Parathyroid adenoma (tissue), 2 donors: Measurements from ENCODE around the gene ZMYM2.

Experiments
- H2AFZ ChIP-seq: fragments of 300-600 bp; sonication (generic); one replicate; pipeline ENCODE4 v1.7.0; 2017; ENCODE audit warnings: antibody characterized with exemption, mild to moderate bottlenecking
- H3K27ac ChIP-seq: fragments of 300-600 bp; sonication (generic); one replicate; pipeline ENCODE4 v1.7.0; 2017
- H3K27me3 ChIP-seq: fragments of 300-600 bp; sonication (generic); one replicate; pipeline ENCODE4 v1.7.0; 2017; ENCODE audit warnings: low read length; ENCODE audit not compliant: control insufficient read depth, insufficient read depth
- H3K36me3 ChIP-seq: fragments of 300-600 bp; sonication (generic); one replicate; pipeline ENCODE4 v1.7.0; 2017; ENCODE audit warnings: low read length; ENCODE audit not compliant: control insufficient read depth, insufficient read depth
- H3K4me1 ChIP-seq: fragments of 300-600 bp; sonication (generic); one replicate; pipeline ENCODE4 v1.7.0; 2017; ENCODE audit warnings: control low read depth
- H3K4me2 ChIP-seq: fragments of 300-600 bp; sonication (generic); one replicate; pipeline ENCODE4 v1.7.0; 2017; ENCODE audit warnings: low read length
- H3K4me3 ChIP-seq: fragments of 300-600 bp; sonication (generic); one replicate; pipeline ENCODE4 v1.7.0; 2017; ENCODE audit warnings: low read depth, low read length
- H3K79me2 ChIP-seq: fragments of 300-600 bp; sonication (generic); one replicate; pipeline ENCODE4 v1.7.0; 2017; ENCODE audit warnings: control low read depth
- H3K9ac ChIP-seq: fragments of 300-600 bp; sonication (generic); one replicate; pipeline ENCODE4 v1.7.0; 2017; ENCODE audit warnings: mild to moderate bottlenecking
- H3K9me3 ChIP-seq: fragments of 300-600 bp; sonication (generic); one replicate; pipeline ENCODE4 v1.7.0; 2017; ENCODE audit warnings: low read length; ENCODE audit not compliant: control insufficient read depth
- TF ChIP-seq, protein P1 (sequence below): fragments of 300-600 bp; sonication (generic); IDR thresholded peaks from one replicate; pipeline ENCODE4 v1.7.0; 2017; ENCODE audit warnings: antibody characterized with exemption, mild to moderate bottlenecking
- donor health status: primary hyperparathyroidism.

ZMYM2 gene

DNA sequence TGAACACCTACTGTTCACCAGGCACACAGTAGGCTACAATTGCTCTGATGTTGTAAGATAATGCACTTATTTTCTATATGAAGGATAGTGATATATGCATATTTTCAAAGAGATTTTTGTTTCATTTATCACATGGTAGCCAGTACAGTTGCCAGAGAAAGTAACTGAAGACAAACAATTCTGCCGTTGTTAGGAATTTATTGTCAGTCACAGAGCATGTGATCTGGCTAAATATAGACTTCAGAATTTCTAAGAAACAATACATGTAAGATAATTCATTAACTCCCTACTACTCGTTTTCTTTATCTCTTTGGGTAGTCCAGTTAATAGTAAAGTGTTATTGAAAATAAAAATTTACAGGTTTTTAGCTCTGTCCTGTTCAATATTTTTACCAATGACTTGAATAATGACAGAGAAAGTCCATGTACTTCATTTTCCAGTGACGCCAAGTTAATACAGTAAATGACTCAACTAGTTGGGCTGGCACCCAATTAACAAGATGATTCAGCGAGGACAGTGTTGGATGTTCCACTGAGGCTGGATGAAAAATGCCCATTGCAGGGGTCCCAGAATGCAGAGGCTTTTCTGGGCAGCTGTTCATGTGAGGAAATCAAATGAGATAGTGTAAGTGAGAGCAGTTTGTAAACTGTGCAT lies 166.7 kb downstream of the ZMYM2 start:
- TF ChIP-seq, protein P1, sequence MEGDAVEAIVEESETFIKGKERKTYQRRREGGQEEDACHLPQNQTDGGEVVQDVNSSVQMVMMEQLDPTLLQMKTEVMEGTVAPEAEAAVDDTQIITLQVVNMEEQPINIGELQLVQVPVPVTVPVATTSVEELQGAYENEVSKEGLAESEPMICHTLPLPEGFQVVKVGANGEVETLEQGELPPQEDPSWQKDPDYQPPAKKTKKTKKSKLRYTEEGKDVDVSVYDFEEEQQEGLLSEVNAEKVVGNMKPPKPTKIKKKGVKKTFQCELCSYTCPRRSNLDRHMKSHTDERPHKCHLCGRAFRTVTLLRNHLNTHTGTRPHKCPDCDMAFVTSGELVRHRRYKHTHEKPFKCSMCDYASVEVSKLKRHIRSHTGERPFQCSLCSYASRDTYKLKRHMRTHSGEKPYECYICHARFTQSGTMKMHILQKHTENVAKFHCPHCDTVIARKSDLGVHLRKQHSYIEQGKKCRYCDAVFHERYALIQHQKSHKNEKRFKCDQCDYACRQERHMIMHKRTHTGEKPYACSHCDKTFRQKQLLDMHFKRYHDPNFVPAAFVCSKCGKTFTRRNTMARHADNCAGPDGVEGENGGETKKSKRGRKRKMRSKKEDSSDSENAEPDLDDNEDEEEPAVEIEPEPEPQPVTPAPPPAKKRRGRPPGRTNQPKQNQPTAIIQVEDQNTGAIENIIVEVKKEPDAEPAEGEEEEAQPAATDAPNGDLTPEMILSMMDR: no peak
- H2AFZ ChIP-seq: no peak overlapping the region
- no peaks in the 10 kb centered on the region for H3K27me3 ChIP-seq
- H3K9ac ChIP-seq: no peak overlapping the region
- no peak overlapping the region for H3K4me3 ChIP-seq
- H3K9me3 ChIP-seq: no peaks in the 10 kb centered on the region
- no peaks in the 10 kb centered on the region for H3K79me2 ChIP-seq
- no peaks in the 10 kb centered on the region for H3K36me3 ChIP-seq
- H3K4me2 ChIP-seq: no peak overlapping the region
- no peaks in the 10 kb centered on the region for H3K4me1 ChIP-seq
- H3K27ac ChIP-seq: no peak overlapping the region

DNA sequence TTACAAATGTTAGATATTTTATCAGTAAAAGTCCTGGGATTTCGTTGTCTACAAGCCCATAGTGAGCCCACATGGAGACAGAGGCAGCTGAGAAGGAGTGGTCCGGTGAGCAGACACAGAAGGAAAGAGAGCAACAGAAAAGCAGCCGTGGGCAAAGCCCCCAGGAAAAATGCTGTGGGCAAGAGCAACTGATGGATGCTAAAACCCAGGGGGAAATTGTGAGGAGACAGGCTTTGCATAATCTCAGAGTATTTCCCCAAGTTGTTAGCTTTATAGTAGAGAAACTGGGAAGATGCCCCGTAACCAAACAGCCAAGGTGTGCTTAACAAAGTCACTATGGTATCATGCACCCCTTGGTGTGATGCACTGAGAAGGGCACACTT lies 167.2 kb downstream of the ZMYM2 start:
- Histone ChIP-seq H3K27ac (no peak overlapping the region), H3K9ac (no peak overlapping the region)
- TF ChIP-seq, protein P1: no peak

DNA sequence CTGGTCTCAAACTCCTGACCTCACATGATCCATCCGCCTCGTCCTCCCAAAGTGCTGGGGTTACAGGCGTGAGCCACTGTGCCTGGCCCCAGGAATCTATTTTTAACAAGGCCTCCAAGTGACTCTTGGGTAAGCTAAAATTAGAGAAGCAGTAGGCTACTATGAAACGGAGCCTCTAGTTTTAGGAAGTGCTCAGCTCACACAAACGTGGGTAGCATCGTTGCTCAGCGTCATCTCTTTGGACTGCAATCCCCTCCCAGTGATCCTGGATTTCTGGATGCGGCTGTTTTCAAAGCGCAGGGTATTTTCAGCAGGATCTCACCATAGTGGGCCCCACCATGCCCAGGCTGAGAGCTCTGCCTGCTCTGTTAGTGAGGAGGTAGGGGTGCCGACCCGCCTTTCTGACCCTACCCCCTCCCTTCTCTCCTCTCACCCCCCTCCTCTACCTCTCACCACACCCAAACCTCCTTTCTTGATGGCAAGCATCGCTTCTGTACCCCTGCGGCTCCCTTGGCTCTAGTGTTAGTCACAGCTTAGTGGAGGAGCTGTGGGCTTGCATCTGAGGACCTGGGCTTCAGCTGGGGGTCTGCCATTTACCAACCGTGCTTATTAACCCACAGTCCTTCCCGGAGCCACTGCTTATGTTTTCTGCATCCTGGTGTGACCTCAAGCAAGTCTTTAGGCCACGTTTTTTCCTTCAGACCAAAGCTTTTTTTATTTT lies 168.2 kb downstream of the ZMYM2 start:
- no peaks in the 10 kb centered on the region for H3K36me3 ChIP-seq
- no peak overlapping the region for H3K9ac ChIP-seq
- TF ChIP-seq, protein P1: no peak
- no peaks in the 10 kb centered on the region for H3K79me2 ChIP-seq
- H3K27ac ChIP-seq: no peak overlapping the region
- no peak overlapping the region for H2AFZ ChIP-seq
- H3K4me3 ChIP-seq: no peak overlapping the region
- H3K27me3 ChIP-seq: no peaks in the 10 kb centered on the region
- no peak overlapping the region for H3K4me2 ChIP-seq
- H3K4me1 ChIP-seq: no peaks in the 10 kb centered on the region
- no peaks in the 10 kb centered on the region for H3K9me3 ChIP-seq

More for the DNA sequence above, 167.2 kb downstream of the ZMYM2 start:
- Histone ChIP-seq H3K36me3 (no peaks in the 10 kb centered on the region), H3K4me2 (no peak overlapping the region), H3K4me1 (no peaks in the 10 kb centered on the region), H3K79me2 (no peaks in the 10 kb centered on the region), H2AFZ (no peak overlapping the region), H3K27me3 (no peaks in the 10 kb centered on the region), H3K4me3 (no peak overlapping the region), H3K9me3 (no peaks in the 10 kb centered on the region)

DNA sequence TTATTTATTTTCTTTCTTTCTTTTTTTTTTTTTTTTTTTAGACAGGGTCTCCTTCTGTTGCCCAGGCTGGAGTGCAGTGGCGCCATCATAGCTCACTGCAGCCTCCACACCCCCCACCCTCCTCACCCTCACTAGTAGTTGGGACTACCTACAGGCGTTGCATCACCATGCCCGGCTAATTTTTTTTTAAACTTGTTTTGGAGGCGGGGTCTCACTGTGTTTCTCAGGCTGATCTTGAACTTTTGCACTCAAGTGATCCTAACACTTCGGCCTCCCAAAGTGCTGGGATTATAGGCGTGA lies 168.7 kb downstream of the ZMYM2 start:
- TF ChIP-seq, protein P1: no peak
- H3K4me3 ChIP-seq: peak overlapping the region; percentile 61
- peak overlapping the region; percentile 96 for H2AFZ ChIP-seq
- peak overlapping the region; percentile 93 for H3K4me2 ChIP-seq
- H3K4me1 ChIP-seq: no peaks in the 10 kb centered on the region
- H3K9me3 ChIP-seq: no peaks in the 10 kb centered on the region
- H3K27ac ChIP-seq: peak overlapping the region; percentile 94
- H3K79me2 ChIP-seq: no peaks in the 10 kb centered on the region
- H3K36me3 ChIP-seq: no peaks in the 10 kb centered on the region
- H3K9ac ChIP-seq: no peak overlapping the region
- no peaks in the 10 kb centered on the region for H3K27me3 ChIP-seq
